Astrocyte of the hippocampus (primary cell): ENCODE results near the gene ATP8B3.
A peak's percentile ranks its signal among the peaks of the same experiment; 100 is the strongest.

Experiments used
- DNase-seq: peaks from one replicate; pipeline ENCODE4 v3.0.0; 2011; ENCODE audit warnings: low read depth, low spot score

ATP8B3 gene

GRCh38 chr19:1796395-1797142, 15.5 kb downstream of the ATP8B3 start:
- no peak for DNase-seq

GRCh38 chr19:1794424-1795172, 17.5 kb downstream of the ATP8B3 start:
- DNase-seq: no peak

GRCh38 chr19:1791879-1792278, 20.2 kb downstream of the ATP8B3 start:
- DNase-seq: no peak

- no peak for DNase-seq
These were observed 21.9 kb downstream of the ATP8B3 start for GRCh38 chr19:1790054-1790792.

- DNase-seq: no peak
These were observed 22.6 kb downstream of the ATP8B3 start for GRCh38 chr19:1789261-1790041.

GRCh38 chr19:1787116-1787515, 25.0 kb downstream of the ATP8B3 start:
- DNase-seq: no peak

GRCh38 chr19:1786668-1787067, 25.4 kb downstream of the ATP8B3 start:
- no peak for DNase-seq

GRCh38 chr19:1785310-1785709, 26.8 kb downstream of the ATP8B3 start:
- no peak for DNase-seq

GRCh38 chr19:1783874-1784273, 28.2 kb downstream of the ATP8B3 start:
- no peak for DNase-seq

GRCh38 chr19:1783354-1783753, 28.7 kb downstream of the ATP8B3 start:
- no peak for DNase-seq

GRCh38 chr19:1782521-1782920, 29.6 kb downstream of the ATP8B3 start:
- no peak for DNase-seq

- peak; percentile 33 for DNase-seq
These were observed 31.7 kb downstream of the ATP8B3 start for GRCh38 chr19:1780272-1780958.

GRCh38 chr19:1779574-1779973, 32.5 kb downstream of the ATP8B3 start:
- no peak for DNase-seq

GRCh38 chr19:1777149-1777548, 34.9 kb downstream of the ATP8B3 start:
- no peak for DNase-seq

GRCh38 chr19:1776606-1777147, 35.4 kb downstream of the ATP8B3 start:
- no peak for DNase-seq

GRCh38 chr19:1775951-1776605, 36.0 kb downstream of the ATP8B3 start:
- DNase-seq: no peak

GRCh38 chr19:1774989-1775772, 36.9 kb downstream of the ATP8B3 start:
- peak; percentile 33 for DNase-seq

- peak; percentile 37 for DNase-seq
These were observed 38.9 kb downstream of the ATP8B3 start for GRCh38 chr19:1773184-1773583.

GRCh38 chr19:1770866-1771576, 41.1 kb downstream of the ATP8B3 start:
- DNase-seq: no peak
